OCI-LY7 (cell line): Measurements from ENCODE around the gene IGSF23.

ENCODE experiments used
- EZH2phosphoT487 ChIP-seq: fragments of 200-600 bp; sonication (generic); IDR thresholded peaks from 2 replicates; pipeline ENCODE4 v1.6.1; 2018; ENCODE audit warnings: low read depth, borderline replicate concordance, mild to moderate bottlenecking, mixed run types, antibody characterized with exemption, low read length, moderate library complexity, mixed read lengths
- TF ChIP-seq, protein P1 (sequence below): fragments of 200-600 bp; sonication (generic); conservative IDR thresholded peaks from 2 replicates; pipeline ENCODE4 v1.5.1; 2014; ENCODE audit warnings: mild to moderate bottlenecking, antibody characterized with exemption, low read length, moderate library complexity, mixed read lengths

GRCh38 chr19:44590245-44591059 is 22.9 kb upstream of the IGSF23 start:
- TF ChIP-seq, protein P1, sequence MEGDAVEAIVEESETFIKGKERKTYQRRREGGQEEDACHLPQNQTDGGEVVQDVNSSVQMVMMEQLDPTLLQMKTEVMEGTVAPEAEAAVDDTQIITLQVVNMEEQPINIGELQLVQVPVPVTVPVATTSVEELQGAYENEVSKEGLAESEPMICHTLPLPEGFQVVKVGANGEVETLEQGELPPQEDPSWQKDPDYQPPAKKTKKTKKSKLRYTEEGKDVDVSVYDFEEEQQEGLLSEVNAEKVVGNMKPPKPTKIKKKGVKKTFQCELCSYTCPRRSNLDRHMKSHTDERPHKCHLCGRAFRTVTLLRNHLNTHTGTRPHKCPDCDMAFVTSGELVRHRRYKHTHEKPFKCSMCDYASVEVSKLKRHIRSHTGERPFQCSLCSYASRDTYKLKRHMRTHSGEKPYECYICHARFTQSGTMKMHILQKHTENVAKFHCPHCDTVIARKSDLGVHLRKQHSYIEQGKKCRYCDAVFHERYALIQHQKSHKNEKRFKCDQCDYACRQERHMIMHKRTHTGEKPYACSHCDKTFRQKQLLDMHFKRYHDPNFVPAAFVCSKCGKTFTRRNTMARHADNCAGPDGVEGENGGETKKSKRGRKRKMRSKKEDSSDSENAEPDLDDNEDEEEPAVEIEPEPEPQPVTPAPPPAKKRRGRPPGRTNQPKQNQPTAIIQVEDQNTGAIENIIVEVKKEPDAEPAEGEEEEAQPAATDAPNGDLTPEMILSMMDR = no peak
- no peak for TF ChIP-seq EZH2phosphoT487
